Activated naive CD8-positive, alpha-beta T cell treated with anti-CD3 and anti-CD28 coated beads, Interleukin-2, amount 10 ng/mL, durations not matched to agents 7 days and 5 days (primary cell): ENCODE measurements around the gene GLG1. TPM values are rescaled to one million over a fixed set of nuclear protein-coding genes. Genes with fewer than 3 reads are reported as not detected.

Experiments
- ATAC-seq: fragments of 150-1000 bp; cut with Tn5 transposase; one replicate; pipeline ENCODE4 v1.10.0; 2021; ENCODE audit warnings: low read depth, moderate library complexity
- POLR2A ChIA-PET: fragments of 350-600 bp; sonication (Branson Sonifier 250); formaldehyde crosslinking; loops from one replicate; lab custom pipeline; 2021; ENCODE audit warnings: antibody characterized with exemption; lab: Charles Lee
- DNase-seq: peaks from one replicate; pipeline ENCODE4 v3.0.0; 2021
- H3K27ac Mint-ChIP-seq: one replicate; pipeline ENCODE4 v1.8.0; 2022; ENCODE audit warnings: mild to moderate bottlenecking, mixed read lengths
- H3K27me3 Mint-ChIP-seq: one replicate; pipeline ENCODE4 v1.8.0; 2022; ENCODE audit warnings: mild to moderate bottlenecking, moderate library complexity, mixed read lengths
- H3K36me3 Mint-ChIP-seq: one replicate; pipeline ENCODE4 v1.8.0; 2021; ENCODE audit warnings: mild to moderate bottlenecking, mixed read lengths
- H3K4me1 Mint-ChIP-seq: one replicate; pipeline ENCODE4 v1.8.0; 2021; ENCODE audit warnings: mixed read lengths
- H3K4me3 Mint-ChIP-seq: one replicate; pipeline ENCODE4 v1.8.0; 2022; ENCODE audit warnings: mild to moderate bottlenecking, moderate library complexity, mixed read lengths
- H3K9me3 Mint-ChIP-seq: one replicate; pipeline ENCODE4 v1.8.0; 2021; ENCODE audit warnings: mixed read lengths
- total RNA-seq, 2 experiments: library from RNA; stranded (reverse); gene quantifications; one replicate each; pipeline ENCODE4 v1.2.3, GENCODE V29; 2021

Gene GLG1
- total RNA-seq, 2 experiments from 2014 or later: 118 to 120 TPM

GRCh38 chr16:74605746-74606520 lies 981 bp downstream of the GLG1 start:
- H3K27me3 Mint-ChIP-seq: no peaks in the 10 kb centered on the region
- peaks cover 54% of the 10 kb centered on the region for H3K4me1 Mint-ChIP-seq
- POLR2A ChIA-PET: interaction anchor here (0.6 to 2.0 kb wide), 9 partner anchors 17 to 100 kb away, joined by 3 to 19 read pairs (median 5); partner anchors contain the start of genes MLKL and RFWD3
- ATAC-seq: no peak
- no peak for DNase-seq
- peak overlapping the region; percentile 86 for H3K27ac Mint-ChIP-seq
- peak overlapping the region; percentile 89 for H3K4me3 Mint-ChIP-seq
- peaks cover 24% of the 10 kb centered on the region for H3K36me3 Mint-ChIP-seq
- no peaks in the 10 kb centered on the region for H3K9me3 Mint-ChIP-seq

- DNase-seq (no peak), ATAC-seq (no peak)
- H3K9me3 Mint-ChIP-seq: no peaks in the 10 kb centered on the region
- H3K27me3 Mint-ChIP-seq: no peaks in the 10 kb centered on the region
- peaks cover 60% of the 10 kb centered on the region for H3K4me1 Mint-ChIP-seq
- peak overlapping the region; percentile 89 for H3K4me3 Mint-ChIP-seq
- peak overlapping the region; percentile 86 for H3K27ac Mint-ChIP-seq
- peaks cover 22% of the 10 kb centered on the region for H3K36me3 Mint-ChIP-seq
- POLR2A ChIA-PET: interaction anchor here (0.6 to 1.7 kb wide), 6 partner anchors 18 to 100 kb away, joined by 3 to 9 read pairs (median 4); partner anchors contain the start of genes MLKL and RFWD3
Measured at GRCh38 chr16:74605332-74605731, 1.6 kb downstream of the GLG1 start.

GRCh38 chr16:74603848-74604247 lies 3.1 kb downstream of the GLG1 start:
- Mint-ChIP-seq H3K4me3 (peak overlapping the region; percentile 89), H3K4me1 (peaks cover 65% of the 10 kb centered on the region), H3K36me3 (peaks cover 21% of the 10 kb centered on the region), H3K27me3 (no peaks in the 10 kb centered on the region), H3K9me3 (no peaks in the 10 kb centered on the region), H3K27ac (peak overlapping the region; percentile 52)
- POLR2A ChIA-PET: interaction anchor here (0.6 kb wide), 1 partner anchor 62 kb away, joined by 3 read pairs; no protein-coding TSS in a partner anchor
- ATAC-seq (no peak), DNase-seq (no peak)

- peaks cover 58% of the 10 kb centered on the region for H3K4me1 Mint-ChIP-seq
- DNase-seq (peak; percentile 70), ATAC-seq (peak; percentile 98)
- H3K36me3 Mint-ChIP-seq: peaks cover 31% of the 10 kb centered on the region
- POLR2A ChIA-PET: interaction anchor here (0.5 to 1.6 kb wide), 7 partner anchors 10 to 304 kb away, joined by 3 to 10 read pairs (median 3); partner anchors contain the start of genes PSMD7 and RFWD3
- H3K27me3 Mint-ChIP-seq: no peaks in the 10 kb centered on the region
- no peaks in the 10 kb centered on the region for H3K9me3 Mint-ChIP-seq
- H3K4me3 Mint-ChIP-seq: peak overlapping the region; percentile 81
- H3K27ac Mint-ChIP-seq: peak overlapping the region; percentile 92
Measured at GRCh38 chr16:74601126-74601871, 5.6 kb downstream of the GLG1 start.

GRCh38 chr16:74596586-74596985 lies 10.3 kb downstream of the GLG1 start:
- peaks cover 36% of the 10 kb centered on the region for H3K4me1 Mint-ChIP-seq

GRCh38 chr16:74592847-74593246 lies 14.1 kb downstream of the GLG1 start:
- no peak for ATAC-seq
- H3K9me3 Mint-ChIP-seq: no peaks in the 10 kb centered on the region
- peaks cover 20% of the 10 kb centered on the region for H3K36me3 Mint-ChIP-seq
- peaks cover 18% of the 10 kb centered on the region for H3K4me1 Mint-ChIP-seq
- H3K27me3 Mint-ChIP-seq: no peaks in the 10 kb centered on the region
- POLR2A ChIA-PET: no interaction called here
- no peak overlapping the region for H3K4me3 Mint-ChIP-seq
- DNase-seq: no peak
- H3K27ac Mint-ChIP-seq: no peak overlapping the region

More at GRCh38 chr16:74596586-74596985, 10.3 kb downstream of the GLG1 start:
- no peak for DNase-seq
- no peaks in the 10 kb centered on the region for H3K27me3 Mint-ChIP-seq
- H3K4me3 Mint-ChIP-seq: no peak overlapping the region
- POLR2A ChIA-PET: no interaction called here
- H3K9me3 Mint-ChIP-seq: no peaks in the 10 kb centered on the region
- H3K27ac Mint-ChIP-seq: no peak overlapping the region
- ATAC-seq: no peak
- peaks cover 22% of the 10 kb centered on the region for H3K36me3 Mint-ChIP-seq

GRCh38 chr16:74591876-74592650 lies 14.9 kb downstream of the GLG1 start:
- Mint-ChIP-seq H3K4me1 (peaks cover 21% of the 10 kb centered on the region), H3K27ac (no peak overlapping the region), H3K4me3 (no peak overlapping the region), H3K9me3 (no peaks in the 10 kb centered on the region), H3K27me3 (no peaks in the 10 kb centered on the region), H3K36me3 (peaks cover 21% of the 10 kb centered on the region)
- no peak for DNase-seq
- POLR2A ChIA-PET: no interaction called here
- no peak for ATAC-seq

- no peak for DNase-seq
- H3K27ac Mint-ChIP-seq: no peak overlapping the region
- POLR2A ChIA-PET: interaction anchor here (1.0 to 1.8 kb wide), 3 partner anchors 14 to 22 kb away, joined by 3 to 5 read pairs (median 4); partner anchors contain the start of gene GLG1
- ATAC-seq: no peak
- H3K27me3 Mint-ChIP-seq: no peaks in the 10 kb centered on the region
- no peaks in the 10 kb centered on the region for H3K9me3 Mint-ChIP-seq
- peaks cover 32% of the 10 kb centered on the region for H3K4me1 Mint-ChIP-seq
- no peak overlapping the region for H3K4me3 Mint-ChIP-seq
- H3K36me3 Mint-ChIP-seq: peaks cover 30% of the 10 kb centered on the region
Measured at GRCh38 chr16:74586948-74587347, 20.0 kb downstream of the GLG1 start.

GRCh38 chr16:74585846-74586443 lies 21.0 kb downstream of the GLG1 start:
- POLR2A ChIA-PET: interaction anchor here (0.7 to 1.8 kb wide), 3 partner anchors 15 to 21 kb away, joined by 3 to 5 read pairs (median 4); partner anchors contain the start of gene GLG1
- Mint-ChIP-seq H3K4me1 (peaks cover 36% of the 10 kb centered on the region), H3K4me3 (no peak overlapping the region), H3K36me3 (peaks cover 30% of the 10 kb centered on the region), H3K27me3 (no peaks in the 10 kb centered on the region), H3K27ac (peak overlapping the region; percentile 42), H3K9me3 (no peaks in the 10 kb centered on the region)
- DNase-seq (no peak), ATAC-seq (no peak)

GRCh38 chr16:74583926-74584666 lies 22.8 kb downstream of the GLG1 start:
- no peaks in the 10 kb centered on the region for H3K9me3 Mint-ChIP-seq
- DNase-seq (no peak), ATAC-seq (no peak)
- POLR2A ChIA-PET: interaction anchor here (0.6 kb wide), 1 partner anchor 36 kb away, joined by 5 read pairs; no protein-coding TSS in a partner anchor
- H3K4me1 Mint-ChIP-seq: peaks cover 42% of the 10 kb centered on the region
- H3K27me3 Mint-ChIP-seq: no peaks in the 10 kb centered on the region
- H3K27ac Mint-ChIP-seq: no peak overlapping the region
- no peak overlapping the region for H3K4me3 Mint-ChIP-seq
- peaks cover 33% of the 10 kb centered on the region for H3K36me3 Mint-ChIP-seq

GRCh38 chr16:74582970-74583369 lies 23.9 kb downstream of the GLG1 start:
- Mint-ChIP-seq H3K27me3 (no peaks in the 10 kb centered on the region), H3K4me1 (peaks cover 46% of the 10 kb centered on the region), H3K4me3 (no peak overlapping the region), H3K27ac (no peak overlapping the region), H3K9me3 (no peaks in the 10 kb centered on the region), H3K36me3 (peaks cover 33% of the 10 kb centered on the region)
- ATAC-seq (no peak), DNase-seq (no peak)
- POLR2A ChIA-PET: no interaction called here

GRCh38 chr16:74580833-74581232 lies 26.1 kb downstream of the GLG1 start:
- no peak overlapping the region for H3K27ac Mint-ChIP-seq
- H3K27me3 Mint-ChIP-seq: no peaks in the 10 kb centered on the region
- DNase-seq (no peak), ATAC-seq (no peak)
- no peaks in the 10 kb centered on the region for H3K9me3 Mint-ChIP-seq
- H3K4me3 Mint-ChIP-seq: no peak overlapping the region
- peaks cover 37% of the 10 kb centered on the region for H3K4me1 Mint-ChIP-seq
- peaks cover 25% of the 10 kb centered on the region for H3K36me3 Mint-ChIP-seq
- POLR2A ChIA-PET: no interaction called here
